Mucosa of stomach (tissue), 1 donor: Measurements from ENCODE around the gene COMMD8.

Experiments
- H3K27me3 ChIP-seq: one replicate; pipeline ENCODE4 v1.7.0; 2013; ENCODE audit warnings: mild to moderate bottlenecking, low read length; ENCODE audit not compliant: control insufficient read depth, insufficient read depth
- H3K36me3 ChIP-seq: one replicate; pipeline ENCODE4 v1.7.0; 2013; ENCODE audit warnings: low read length; ENCODE audit not compliant: control insufficient read depth, insufficient read depth
- H3K4me1 ChIP-seq: one replicate; pipeline ENCODE4 v1.7.0; 2013; ENCODE audit warnings: mild to moderate bottlenecking, low read length; ENCODE audit not compliant: control insufficient read depth, insufficient read depth
- H3K4me3 ChIP-seq: one replicate; pipeline ENCODE4 v1.7.0; 2013; ENCODE audit warnings: low read length
- H3K9ac ChIP-seq: one replicate; pipeline ENCODE4 v1.7.0; 2013; ENCODE audit warnings: mild to moderate bottlenecking, low read length, moderate library complexity
- H3K9me3 ChIP-seq: one replicate; pipeline ENCODE4 v1.7.0; 2013; ENCODE audit warnings: mild to moderate bottlenecking, low read length, moderate library complexity; ENCODE audit not compliant: control insufficient read depth
- donor health status: Pancreatic carcinoma.

The COMMD8 gene

GRCh38 chr4:47419296-47419695 lies 44.2 kb downstream of the COMMD8 start:
- H3K4me3 ChIP-seq, result no peak overlapping the region
- H3K27me3 ChIP-seq, result no peaks in the 10 kb centered on the region
- no peak overlapping the region for H3K9ac ChIP-seq
- H3K4me1 ChIP-seq, result no peaks in the 10 kb centered on the region
- H3K9me3 ChIP-seq, result no peaks in the 10 kb centered on the region
- H3K36me3 ChIP-seq, result no peaks in the 10 kb centered on the region

GRCh38 chr4:47418147-47418546 lies 45.4 kb downstream of the COMMD8 start:
- Histone ChIP-seq H3K36me3 (no peaks in the 10 kb centered on the region), H3K4me3 (no peak overlapping the region), H3K9me3 (no peaks in the 10 kb centered on the region), H3K9ac (no peak overlapping the region), H3K27me3 (no peaks in the 10 kb centered on the region), H3K4me1 (no peaks in the 10 kb centered on the region)

DNA sequence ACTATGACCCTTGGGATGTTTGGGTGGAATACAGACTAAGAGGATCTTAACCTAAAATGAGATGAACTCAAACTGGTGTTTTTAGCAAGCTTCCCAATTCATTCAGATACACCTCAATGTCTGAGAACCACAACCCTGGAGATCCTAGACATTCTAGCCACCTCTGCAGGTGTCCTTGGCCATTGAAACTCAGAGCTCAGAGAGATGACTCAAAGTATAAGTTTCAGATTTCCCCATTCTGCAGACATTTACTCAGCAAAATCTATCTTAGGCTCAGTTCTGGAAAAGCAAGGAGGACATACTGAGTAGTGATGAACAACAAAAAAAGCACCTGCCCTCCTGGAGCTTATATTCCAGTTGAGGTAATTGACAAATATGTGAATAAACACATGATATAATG lies 47.8 kb downstream of the COMMD8 start:
- Histone ChIP-seq H3K27me3 (no peaks in the 10 kb centered on the region), H3K36me3 (no peaks in the 10 kb centered on the region)

DNA sequence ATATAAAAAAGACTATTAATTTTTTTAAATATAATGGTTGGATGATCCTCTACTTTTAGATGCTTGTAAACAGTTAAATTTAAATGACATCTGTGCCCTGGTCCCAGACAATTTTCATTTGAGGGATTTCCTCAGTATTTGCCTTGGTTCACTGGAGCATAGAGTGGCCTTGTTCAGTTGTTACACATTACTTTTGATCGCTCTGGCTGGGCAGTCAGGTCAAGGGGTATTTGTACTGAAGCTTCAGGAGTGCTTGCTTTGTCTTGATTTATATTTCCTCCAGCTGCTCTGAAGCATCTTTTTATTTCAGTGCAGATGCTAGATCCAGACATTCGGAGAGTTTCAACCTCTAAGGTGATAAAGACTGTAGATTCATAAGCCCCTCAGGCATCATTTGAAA lies 50.0 kb downstream of the COMMD8 start:
- H3K9me3 ChIP-seq, result no peaks in the 10 kb centered on the region
- no peaks in the 10 kb centered on the region for H3K36me3 ChIP-seq
- H3K4me3 ChIP-seq, result no peak overlapping the region
- H3K9ac ChIP-seq, result no peak overlapping the region
- H3K27me3 ChIP-seq, result no peaks in the 10 kb centered on the region
- H3K4me1 ChIP-seq, result no peaks in the 10 kb centered on the region

More for the DNA sequence above, 47.8 kb downstream of the COMMD8 start:
- Histone ChIP-seq H3K9me3 (no peaks in the 10 kb centered on the region), H3K9ac (no peak overlapping the region), H3K4me1 (no peaks in the 10 kb centered on the region), H3K4me3 (no peak overlapping the region)

DNA sequence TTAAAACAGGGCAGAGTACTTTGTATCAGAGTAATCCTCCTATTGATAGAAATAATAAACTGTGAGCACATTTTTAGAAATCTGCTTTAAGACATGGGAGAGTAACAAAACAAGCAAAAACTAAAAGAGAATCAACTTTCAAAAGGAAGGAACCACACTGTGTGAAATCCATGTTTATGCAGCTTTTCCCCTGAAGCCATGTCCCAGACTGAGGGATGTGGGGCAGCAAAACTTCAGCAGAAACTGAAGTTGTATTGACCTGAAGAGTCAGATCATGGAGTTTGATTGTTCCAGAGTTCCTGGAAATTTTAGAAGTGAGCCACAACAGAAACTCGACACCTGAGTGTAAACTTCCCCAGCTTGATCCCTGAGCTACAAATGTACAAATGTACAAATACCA lies 53.2 kb downstream of the COMMD8 start:
- Histone ChIP-seq H3K9me3 (no peaks in the 10 kb centered on the region), H3K9ac (no peak overlapping the region), H3K4me3 (no peak overlapping the region), H3K36me3 (no peaks in the 10 kb centered on the region), H3K4me1 (no peaks in the 10 kb centered on the region), H3K27me3 (no peaks in the 10 kb centered on the region)

GRCh38 chr4:47406408-47406807 lies 57.1 kb downstream of the COMMD8 start:
- H3K4me1 ChIP-seq, result no peaks in the 10 kb centered on the region
- H3K4me3 ChIP-seq, result no peak overlapping the region
- no peaks in the 10 kb centered on the region for H3K36me3 ChIP-seq
- no peaks in the 10 kb centered on the region for H3K9me3 ChIP-seq
- H3K27me3 ChIP-seq, result no peaks in the 10 kb centered on the region
- H3K9ac ChIP-seq, result no peak overlapping the region
